Mucosa of rectum (tissue), 2 donors: ENCODE results near the gene FCGR3A.
A peak's percentile ranks its signal among the peaks of the same experiment; 100 is the strongest.
"Not testable (repeated sequence)": the region's sequence is repeated elsewhere in the genome, so short reads cannot be mapped to it uniquely, and the experiment has no call there.

Experiments
- H3K27ac ChIP-seq, 2 donors: one replicate each; pipeline ENCODE4 v1.7.0; 2013; ENCODE audit warnings: inconsistent platforms in 2 of 2, low read depth in 2 of 2, low read length in 2 of 2
- H3K27me3 ChIP-seq, 2 donors: one replicate each; pipeline ENCODE4 v1.7.0; 2013; ENCODE audit warnings: low read length in 2 of 2; ENCODE audit not compliant: control insufficient read depth in 2 of 2, insufficient read depth in 2 of 2
- H3K36me3 ChIP-seq, 2 donors: one replicate each; pipeline ENCODE4 v1.7.0; 2013; ENCODE audit warnings: low read length in 2 of 2; ENCODE audit not compliant: control insufficient read depth in 2 of 2, insufficient read depth in 2 of 2
- H3K4me1 ChIP-seq, 2 donors: one replicate each; pipeline ENCODE4 v1.7.0; 2013; ENCODE audit warnings: low read length in 2 of 2, mild to moderate bottlenecking in 1 of 2; ENCODE audit not compliant: control insufficient read depth in 2 of 2, insufficient read depth in 2 of 2
- H3K4me3 ChIP-seq, 2 donors: one replicate each; pipeline ENCODE4 v1.7.0; 2013; ENCODE audit warnings: low read length in 2 of 2
- H3K9ac ChIP-seq, 2 donors: one replicate each; pipeline ENCODE4 v1.7.0; 2013; ENCODE audit warnings: low read length in 2 of 2, low read depth in 1 of 2, mild to moderate bottlenecking in 1 of 2
- H3K9me3 ChIP-seq, 2 donors: one replicate each; pipeline ENCODE4 v1.7.0; 2013; ENCODE audit warnings: low read length in 2 of 2; ENCODE audit not compliant: control insufficient read depth in 2 of 2
- donor health status: healthy.
- donor health status: Normal muscosa, but diverticular disease.

Gene FCGR3A

DNA sequence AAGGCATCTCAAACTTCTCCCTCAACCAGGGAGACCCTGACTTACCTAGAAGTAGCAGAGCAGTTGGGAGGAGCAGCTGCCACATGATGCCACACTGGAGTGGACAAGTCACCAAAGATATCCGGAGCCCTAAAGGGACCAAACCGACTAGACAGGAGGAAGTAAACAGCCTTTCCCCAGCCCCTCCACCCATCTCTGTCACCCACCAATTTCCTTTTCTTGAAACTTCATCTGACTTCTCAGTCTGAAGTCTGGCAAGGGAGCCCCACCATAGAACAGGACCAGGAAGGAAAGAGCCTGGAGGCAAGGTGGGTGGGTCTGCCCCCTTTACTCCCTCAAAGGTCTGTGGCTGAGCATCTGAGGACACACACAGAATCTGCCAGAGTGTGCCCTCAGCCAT is at the start of gene FCGR3A:
FCGR3A (minus strand) TSS at position 167 of the 400 bp plus-strand sequence; CDS start at position 85, 82 bp downstream.
- no peak within 1 kb of the TSS for H3K4me3 ChIP-seq
- no peak within 1 kb of the TSS for H3K9ac ChIP-seq
- H3K27ac ChIP-seq = no peak within 1 kb of the TSS
- H3K9me3 ChIP-seq = no peaks in the 10 kb centered on the region
- H3K4me1 ChIP-seq = no peaks in the 10 kb centered on the region
- H3K27me3 ChIP-seq = no peaks in the 10 kb centered on the region
- no peaks in the 10 kb centered on the region for H3K36me3 ChIP-seq

DNA sequence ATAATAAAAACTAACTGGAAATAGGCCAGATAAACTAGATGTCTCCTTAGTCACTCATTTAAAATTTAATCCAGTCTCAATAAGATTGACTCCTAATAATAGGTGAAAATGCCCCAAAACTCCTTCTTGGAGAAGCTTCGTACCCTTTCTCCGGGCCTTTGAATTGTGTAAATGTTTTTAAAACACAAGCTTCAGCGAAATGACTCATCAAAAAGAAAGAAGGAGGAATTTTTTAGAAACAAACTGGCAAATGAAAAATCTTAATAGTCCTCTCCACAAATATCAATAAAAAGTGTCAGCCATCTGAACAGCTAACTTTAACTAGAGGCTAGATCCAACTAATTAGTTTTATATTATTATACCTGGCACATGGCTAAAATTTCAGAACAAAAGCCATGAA is 47.5 kb upstream of the FCGR3A start:
- H3K36me3 ChIP-seq, H3K4me1 ChIP-seq, H3K27me3 ChIP-seq, H3K9me3 ChIP-seq, H3K9ac ChIP-seq, H3K27ac ChIP-seq, H3K4me3 ChIP-seq: not testable (repeated sequence)

DNA sequence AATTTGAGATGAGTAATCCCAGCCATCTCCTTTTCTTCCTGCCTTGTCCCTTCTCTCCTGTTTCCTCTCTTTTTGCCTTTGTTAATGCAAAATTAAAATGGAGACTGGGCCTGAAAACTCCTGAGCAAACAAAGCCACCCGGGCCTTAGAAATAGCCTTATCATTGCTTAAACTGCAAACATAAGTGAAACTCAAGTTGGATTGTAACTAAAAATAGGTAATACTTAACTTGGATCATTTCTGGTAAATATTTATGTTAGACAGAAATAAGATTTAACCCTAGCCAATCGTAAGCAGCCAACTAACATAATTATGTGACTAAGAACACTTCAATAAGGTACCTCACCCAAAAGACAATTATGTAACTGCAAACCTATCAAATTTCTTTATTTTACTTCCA is 46.0 kb upstream of the FCGR3A start:
- not testable (repeated sequence) for H3K9me3 ChIP-seq, H3K36me3 ChIP-seq, H3K9ac ChIP-seq, H3K4me3 ChIP-seq, H3K27me3 ChIP-seq, H3K27ac ChIP-seq, H3K4me1 ChIP-seq

DNA sequence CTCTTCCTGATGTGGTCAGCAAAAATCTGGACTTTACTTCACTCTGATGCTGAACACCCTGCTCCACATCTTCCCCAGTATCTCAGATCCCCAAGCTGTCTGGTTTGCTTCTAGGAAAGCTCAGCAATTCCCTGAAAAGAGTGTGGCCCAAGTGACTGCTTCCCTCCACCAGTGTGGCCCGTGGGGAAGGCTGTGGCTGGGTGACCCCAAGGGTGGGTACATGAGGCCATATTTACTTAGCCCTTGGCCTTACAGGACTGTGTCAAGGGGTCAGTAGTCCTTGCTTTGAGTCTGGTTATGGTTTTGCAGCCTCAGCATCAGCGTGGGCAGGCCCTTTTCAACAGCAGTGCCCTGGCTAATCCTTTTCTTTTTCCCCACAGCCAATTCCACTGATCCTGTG is 45.6 kb upstream of the FCGR3A start:
- H3K9me3 ChIP-seq, H3K4me3 ChIP-seq, H3K36me3 ChIP-seq, H3K4me1 ChIP-seq, H3K9ac ChIP-seq, H3K27me3 ChIP-seq: not testable (repeated sequence)
- peak overlapping the region in 1 of 2 donors; percentile 4 for H3K27ac ChIP-seq

DNA sequence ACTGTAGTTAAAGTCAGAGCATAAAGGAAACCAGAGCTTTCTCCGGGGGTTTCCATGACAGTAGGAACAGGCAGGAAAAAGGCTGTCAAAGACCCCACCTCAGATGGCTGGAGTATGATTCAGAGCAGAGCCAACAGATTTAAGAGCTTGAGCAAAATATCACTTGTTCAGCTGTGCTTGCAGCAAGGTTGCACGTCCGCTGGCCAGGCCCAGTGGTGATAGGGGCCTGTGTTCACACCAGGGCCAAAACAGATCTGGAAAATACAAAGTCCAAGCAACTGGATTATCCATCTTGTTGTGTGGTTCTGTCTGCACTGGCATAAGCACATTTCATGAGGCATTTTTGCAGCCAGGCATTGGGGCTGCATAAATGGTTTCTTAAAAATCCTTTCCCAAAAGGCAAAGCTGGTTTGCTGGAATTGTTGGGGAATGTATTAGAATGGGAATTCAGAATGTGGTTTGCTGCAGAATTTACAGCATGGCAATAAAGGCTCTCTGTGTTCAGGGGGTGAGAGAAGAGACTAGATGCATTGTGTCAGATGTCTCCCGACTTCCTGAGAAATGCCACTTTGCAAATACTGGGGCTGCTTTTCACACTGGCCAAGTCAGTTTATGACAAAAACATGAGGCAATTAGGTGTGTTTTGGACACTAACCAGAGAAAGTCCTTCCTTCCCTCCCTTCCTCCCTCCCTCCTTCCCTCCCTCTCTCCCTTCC is 44.8 kb upstream of the FCGR3A start:
- not testable (repeated sequence) for H3K27me3 ChIP-seq, H3K27ac ChIP-seq, H3K36me3 ChIP-seq, H3K9me3 ChIP-seq, H3K4me1 ChIP-seq, H3K9ac ChIP-seq, H3K4me3 ChIP-seq

DNA sequence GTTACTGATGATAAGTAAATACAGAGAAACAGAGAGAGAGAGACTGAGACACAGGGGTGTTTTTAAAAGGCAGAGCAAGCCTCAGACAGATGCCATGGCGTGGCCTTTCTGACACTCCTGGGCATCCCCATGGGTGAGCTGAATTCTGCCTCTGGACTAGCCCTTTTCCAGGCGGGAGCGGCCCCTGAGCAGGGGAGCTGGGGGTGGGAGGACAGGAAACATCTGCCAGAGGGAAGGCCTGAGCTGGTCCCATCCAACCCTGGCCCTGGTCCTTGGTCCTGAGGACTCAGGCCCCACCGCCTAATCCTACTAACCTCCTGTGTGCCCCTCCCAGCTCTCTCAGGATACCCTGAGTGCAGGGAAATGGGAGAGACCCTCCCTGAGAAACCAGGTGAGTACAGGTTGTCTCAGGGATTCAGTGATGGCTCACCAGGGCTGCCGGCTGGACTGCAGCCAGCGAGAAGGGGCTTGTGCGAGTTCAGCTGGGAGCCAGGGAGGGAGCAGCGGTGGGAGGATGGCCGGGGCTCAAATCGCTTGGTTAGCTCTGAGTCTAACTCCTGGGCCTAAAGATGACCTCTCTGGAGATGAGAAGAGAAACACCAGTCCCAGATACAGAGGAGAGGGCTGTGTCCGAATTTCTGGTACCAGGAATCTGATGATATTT is 43.6 kb upstream of the FCGR3A start:
- not testable (repeated sequence) for H3K9me3 ChIP-seq, H3K27ac ChIP-seq, H3K27me3 ChIP-seq, H3K9ac ChIP-seq, H3K36me3 ChIP-seq, H3K4me1 ChIP-seq, H3K4me3 ChIP-seq

DNA sequence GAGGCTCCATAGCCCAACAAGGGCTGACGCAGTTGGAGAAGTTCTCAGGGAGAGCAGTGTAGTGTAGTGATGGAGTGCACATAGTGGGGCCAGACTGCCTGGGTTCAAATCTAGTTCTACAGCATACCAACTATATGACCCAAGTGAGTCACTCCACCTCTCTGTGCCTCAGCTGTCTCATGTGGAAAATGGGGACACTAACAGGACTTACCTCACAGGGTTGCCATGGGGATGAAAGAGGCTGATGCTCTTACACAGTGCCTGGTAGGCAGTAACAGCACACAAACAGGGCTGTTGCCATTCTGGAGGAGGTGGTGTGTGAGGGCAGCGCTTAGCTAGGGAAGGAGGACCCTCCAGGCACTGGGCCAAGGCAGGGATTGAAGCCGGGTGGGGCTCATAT is 43.0 kb upstream of the FCGR3A start:
- H3K36me3 ChIP-seq, H3K9ac ChIP-seq, H3K4me3 ChIP-seq, H3K27ac ChIP-seq, H3K27me3 ChIP-seq, H3K4me1 ChIP-seq, H3K9me3 ChIP-seq: not testable (repeated sequence)

DNA sequence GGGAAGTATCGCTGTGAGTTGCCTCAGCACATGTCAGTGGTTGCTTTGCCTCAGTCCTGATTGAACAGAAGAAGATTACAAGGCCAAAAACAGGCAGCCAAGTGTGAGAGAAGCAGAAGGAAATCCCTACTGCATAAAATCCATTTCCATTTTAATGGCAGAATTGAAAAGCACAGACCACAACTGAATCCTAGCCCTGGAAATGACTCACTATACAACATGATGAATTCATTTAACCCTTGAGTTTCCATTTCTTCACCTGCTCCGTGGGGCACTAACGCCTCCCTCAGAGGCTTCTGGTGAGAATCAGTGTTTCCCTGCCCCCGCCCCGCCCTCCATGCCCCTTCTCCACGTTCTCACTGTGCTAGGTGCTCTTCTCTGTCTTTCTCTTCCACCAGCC is 40.3 kb upstream of the FCGR3A start:
- H3K9ac ChIP-seq, H3K27ac ChIP-seq, H3K4me1 ChIP-seq, H3K9me3 ChIP-seq, H3K4me3 ChIP-seq, H3K36me3 ChIP-seq, H3K27me3 ChIP-seq: not testable (repeated sequence)

DNA sequence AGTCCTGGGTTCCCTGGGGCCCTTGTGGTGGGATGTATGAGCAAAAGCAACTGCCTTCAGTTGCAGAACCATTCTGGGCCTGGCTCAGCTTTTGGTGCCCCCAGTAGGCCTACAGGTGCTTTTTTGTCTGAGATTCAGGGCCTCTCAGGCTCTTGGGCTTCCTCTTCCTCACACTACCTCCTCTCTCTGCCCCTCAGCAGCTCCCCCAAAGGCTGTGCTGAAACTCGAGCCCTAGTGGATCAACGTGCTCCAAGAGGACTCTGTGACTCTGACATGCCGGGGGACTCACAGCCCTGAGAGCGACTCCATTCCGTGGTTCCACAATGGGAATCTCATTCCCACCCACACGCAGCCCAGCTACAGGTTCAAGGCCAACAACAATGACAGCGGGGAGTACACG is 39.7 kb upstream of the FCGR3A start:
- not testable (repeated sequence) for H3K27me3 ChIP-seq, H3K27ac ChIP-seq, H3K4me3 ChIP-seq, H3K36me3 ChIP-seq, H3K9ac ChIP-seq, H3K9me3 ChIP-seq, H3K4me1 ChIP-seq

DNA sequence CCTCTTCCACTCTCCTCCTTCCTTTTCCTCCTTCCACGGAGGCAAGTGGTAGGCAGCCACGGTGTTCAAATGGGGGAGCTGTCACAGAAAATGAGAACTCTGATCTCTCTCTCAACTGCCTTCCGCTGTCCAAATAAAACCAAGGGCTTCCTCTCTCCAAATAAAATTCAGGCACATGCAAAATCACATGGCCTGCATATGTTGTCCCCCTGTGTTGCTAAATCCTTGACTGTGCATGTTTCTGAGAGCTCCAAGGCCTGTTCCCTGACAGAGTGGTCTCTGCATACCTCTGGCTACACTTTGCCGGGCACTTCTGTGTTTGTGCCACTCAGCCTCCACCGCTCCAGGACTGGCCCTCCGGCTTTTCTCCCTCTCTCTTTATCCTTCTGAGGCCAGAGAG is 39.0 kb upstream of the FCGR3A start:
- H3K27me3 ChIP-seq, H3K4me1 ChIP-seq, H3K9ac ChIP-seq, H3K36me3 ChIP-seq, H3K27ac ChIP-seq, H3K9me3 ChIP-seq, H3K4me3 ChIP-seq: not testable (repeated sequence)
